GM21423 (cell line): ENCODE measurements around the gene AKAP13.

ENCODE experiments used
- ATAC-seq: cut with Tn5 transposase; IDR thresholded peaks from one replicate; pipeline ENCODE4 v1.9.1; 2021; ENCODE audit warnings: mild to moderate bottlenecking, moderate library complexity; ENCODE audit not compliant: unreplicated experiment

AKAP13 gene

GRCh38 chr15:85386261-85386660 lies 5.9 kb downstream of the AKAP13 start:
- no peak for ATAC-seq

GRCh38 chr15:85388566-85389305 lies 8.3 kb downstream of the AKAP13 start:
- no peak for ATAC-seq

GRCh38 chr15:85389306-85389650 lies 8.9 kb downstream of the AKAP13 start:
- ATAC-seq, result no peak

- ATAC-seq, result no peak
Measured at GRCh38 chr15:85389772-85390171, 9.4 kb downstream of the AKAP13 start.

- no peak for ATAC-seq
Measured at GRCh38 chr15:85393210-85393609, 12.8 kb downstream of the AKAP13 start.

GRCh38 chr15:85394554-85395333 lies 14.3 kb downstream of the AKAP13 start:
- no peak for ATAC-seq

GRCh38 chr15:85396554-85396953 lies 16.2 kb downstream of the AKAP13 start:
- no peak for ATAC-seq

GRCh38 chr15:85397151-85397550 lies 16.7 kb downstream of the AKAP13 start:
- no peak for ATAC-seq

GRCh38 chr15:85397926-85398325 lies 17.5 kb downstream of the AKAP13 start:
- no peak for ATAC-seq

- ATAC-seq, result no peak
Measured at GRCh38 chr15:85398822-85399221, 18.4 kb downstream of the AKAP13 start.

- ATAC-seq, result no peak
Measured at GRCh38 chr15:85399627-85400026, 19.2 kb downstream of the AKAP13 start.

GRCh38 chr15:85400606-85401005 lies 20.2 kb downstream of the AKAP13 start:
- ATAC-seq, result no peak

- ATAC-seq, result no peak
Measured at GRCh38 chr15:85401108-85401774, 20.8 kb downstream of the AKAP13 start.

GRCh38 chr15:85402195-85402881 lies 21.9 kb downstream of the AKAP13 start:
- no peak for ATAC-seq

GRCh38 chr15:85403745-85404144 lies 23.3 kb downstream of the AKAP13 start:
- ATAC-seq, result no peak

GRCh38 chr15:85404176-85404917 lies 23.9 kb downstream of the AKAP13 start:
- no peak for ATAC-seq

- ATAC-seq, result no peak
Measured at GRCh38 chr15:85404918-85405866, 24.8 kb downstream of the AKAP13 start.

GRCh38 chr15:85406916-85407315 lies 26.5 kb downstream of the AKAP13 start:
- ATAC-seq, result no peak
